Neural cell (in vitro differentiated cells): Measurements from ENCODE around the gene ZNF547. TPM values are rescaled to one million over a fixed set of nuclear protein-coding genes. Genes with fewer than 3 reads are reported as not detected.

Source experiments
- H2AFZ ChIP-seq: fragments of 200-600, 300-800 bp; sonication (generic), shearing (Covaris generic); 2 replicates; pipeline ENCODE4 v1.6.0; 2014; ENCODE audit warnings: low read depth, mild to moderate bottlenecking, antibody characterized with exemption, low read length, moderate library complexity
- H3F3A ChIP-seq: fragments of 200-600 bp; shearing (Covaris generic); 2 replicates; pipeline ENCODE4 v1.6.1; 2016; ENCODE audit warnings: mild to moderate bottlenecking, moderate library complexity, mixed read lengths, antibody characterized with exemption, low read length; ENCODE audit not compliant: insufficient read depth, poor library complexity, severe bottlenecking
- H3K27ac ChIP-seq: fragments of 200-600, 300-800 bp; sonication (generic), shearing (Covaris generic); 2 replicates; pipeline ENCODE4 v1.5.1; 2014; ENCODE audit warnings: mild to moderate bottlenecking, low read length, moderate library complexity
- H3K27me3 ChIP-seq: fragments of 300-800, 200-600 bp; sonication (generic), shearing (Covaris generic); 2 replicates; pipeline ENCODE4 v1.6.0; 2014; ENCODE audit warnings: mild to moderate bottlenecking, low read depth, low read length, moderate library complexity; ENCODE audit not compliant: insufficient read depth
- H3K36me3 ChIP-seq: fragments of 300-800, 200-600 bp; sonication (generic), shearing (Covaris generic); 2 replicates; pipeline ENCODE4 v1.5.1; 2014; ENCODE audit warnings: mild to moderate bottlenecking, antibody characterized with exemption, low read length, moderate library complexity; ENCODE audit not compliant: insufficient read depth
- H3K4me2 ChIP-seq: fragments of 300-800, 200-600 bp; sonication (generic), shearing (Covaris generic); 2 replicates; pipeline ENCODE4 v1.6.0; 2014; ENCODE audit warnings: mild to moderate bottlenecking, low read length
- H3K4me3 ChIP-seq: fragments of 300-800, 200-600 bp; sonication (generic), shearing (Covaris generic); 2 replicates; pipeline ENCODE4 v1.5.1; 2014; ENCODE audit warnings: mild to moderate bottlenecking, low read length, moderate library complexity
- H3K79me2 ChIP-seq: fragments of 200-600 bp; shearing (Covaris generic); replicated peaks from 2 replicates; pipeline ENCODE4 v1.6.0; 2014; ENCODE audit warnings: mild to moderate bottlenecking, low read length, moderate library complexity; ENCODE audit not compliant: insufficient read depth
- H3K9ac ChIP-seq: fragments of 300-800, 200-600 bp; sonication (generic), shearing (Covaris generic); 2 replicates; pipeline ENCODE4 v1.6.1; 2016; ENCODE audit warnings: mild to moderate bottlenecking, low read length, mixed read lengths
- H3K9me2 ChIP-seq: fragments of 200-600 bp; shearing (Covaris generic); 2 replicates; pipeline ENCODE4 v1.6.1; 2016; ENCODE audit warnings: mild to moderate bottlenecking, low read length, mixed read lengths; ENCODE audit not compliant: insufficient read depth
- H3K9me3 ChIP-seq: fragments of 200-600, 300-800 bp; sonication (generic), shearing (Covaris generic); 2 replicates; pipeline ENCODE4 v1.6.1; 2016; ENCODE audit warnings: mild to moderate bottlenecking, mixed run types, low read length, moderate library complexity, mixed read lengths
- H4K20me1 ChIP-seq: fragments of 200-600 bp; shearing (Covaris generic); 2 replicates; pipeline ENCODE4 v1.6.1; 2016; ENCODE audit warnings: mild to moderate bottlenecking, mixed run types; ENCODE audit not compliant: insufficient read depth
- EP300 ChIP-seq: fragments of 450-650 bp; conservative IDR thresholded peaks from 2 replicates; pipeline ENCODE4 v1.6.1; 2014; ENCODE audit warnings: antibody characterized with exemption, mild to moderate bottlenecking, moderate library complexity; ENCODE audit not compliant: poor library complexity, severe bottlenecking
- EZH2 ChIP-seq: fragments of 200-600, 300-800 bp; shearing (Covaris generic), sonication (generic); IDR thresholded peaks from 2 replicates; pipeline ENCODE4 v1.6.1; 2014; ENCODE audit warnings: antibody characterized with exemption, low read length, borderline replicate concordance, mild to moderate bottlenecking; ENCODE audit not compliant: insufficient read depth, poor library complexity, severe bottlenecking
- MXI1 ChIP-seq: fragments of 450-650 bp; conservative IDR thresholded peaks from 2 replicates; pipeline ENCODE4 v1.6.1; 2014; ENCODE audit warnings: antibody characterized with exemption, mild to moderate bottlenecking; ENCODE audit not compliant: poor library complexity, severe bottlenecking
- POLR2AphosphoS5 ChIP-seq: IDR thresholded peaks from 2 replicates; pipeline ENCODE4 v1.6.1; 2012
- RAD21 ChIP-seq: fragments of 450-650 bp; conservative IDR thresholded peaks from 2 replicates; pipeline ENCODE4 v1.6.1; 2014; ENCODE audit warnings: antibody characterized with exemption, mild to moderate bottlenecking, moderate library complexity
- SMC3 ChIP-seq: fragments of 450-650 bp; conservative IDR thresholded peaks from 2 replicates; pipeline ENCODE4 v1.6.1; 2014; ENCODE audit warnings: antibody characterized with exemption, mild to moderate bottlenecking, moderate library complexity; ENCODE audit not compliant: poor library complexity
- TAF1 ChIP-seq: IDR thresholded peaks from 2 replicates; pipeline ENCODE4 v1.6.1; 2012; ENCODE audit warnings: low read depth
- polyA plus RNA-seq: library from polyadenylated mRNA; depleted of rRNA; stranded (reverse); fragments of >200 nt; gene quantifications from 2 replicates; pipeline ENCODE4 v1.2.3, GENCODE V29; 2014
- TF ChIP-seq, protein P1 (sequence below): IDR thresholded peaks from 2 replicates; pipeline ENCODE4 v1.6.1; 2012; ENCODE audit warnings: borderline replicate concordance
- TF ChIP-seq, protein P2 (sequence below): fragments of 450-650 bp; IDR thresholded peaks from 2 replicates; pipeline ENCODE4 v1.5.1; 2014; ENCODE audit warnings: antibody characterized with exemption, mild to moderate bottlenecking, moderate library complexity; ENCODE audit not compliant: poor library complexity, severe bottlenecking

The ZNF547 gene
- polyA plus RNA-seq, 1 donor from 2014 or later, result 11.6 TPM

DNA sequence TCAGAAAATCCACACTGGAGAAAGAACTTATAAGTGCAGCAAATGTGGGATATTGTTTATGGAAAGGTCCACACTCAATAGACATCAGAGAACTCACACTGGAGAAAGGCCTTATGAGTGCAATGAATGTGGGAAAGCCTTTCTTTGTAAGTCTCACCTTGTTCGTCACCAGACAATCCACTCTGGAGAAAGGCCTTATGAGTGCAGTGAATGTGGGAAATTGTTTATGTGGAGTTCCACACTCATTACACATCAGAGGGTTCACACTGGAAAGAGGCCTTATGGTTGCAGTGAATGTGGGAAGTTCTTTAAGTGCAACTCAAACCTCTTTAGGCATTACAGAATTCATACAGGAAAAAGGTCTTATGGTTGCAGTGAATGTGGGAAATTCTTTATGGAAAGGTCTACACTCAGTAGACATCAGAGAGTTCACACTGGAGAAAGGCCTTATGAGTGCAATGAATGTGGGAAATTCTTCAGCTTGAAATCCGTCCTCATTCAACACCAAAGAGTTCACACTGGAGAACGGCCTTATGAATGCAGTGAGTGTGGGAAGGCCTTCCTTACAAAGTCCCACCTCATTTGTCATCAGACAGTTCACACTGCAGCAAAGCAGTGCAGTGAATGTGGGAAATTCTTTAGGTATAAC lies 14.3 kb downstream of the ZNF547 start:
- Histone ChIP-seq H2AFZ (no peak overlapping the region), H3F3A (no peaks in the 10 kb centered on the region), H3K9me2 (no peaks in the 10 kb centered on the region), H3K9ac (no peak overlapping the region), H3K4me3 (no peak overlapping the region), H3K79me2 (no peaks in the 10 kb centered on the region), H4K20me1 (no peaks in the 10 kb centered on the region), H3K27me3 (no peaks in the 10 kb centered on the region), H3K9me3 (peaks cover 11% of the 10 kb centered on the region), H3K4me2 (no peak overlapping the region), H3K36me3 (peaks cover 19% of the 10 kb centered on the region), H3K27ac (no peak overlapping the region)
- TF ChIP-seq, protein P1, sequence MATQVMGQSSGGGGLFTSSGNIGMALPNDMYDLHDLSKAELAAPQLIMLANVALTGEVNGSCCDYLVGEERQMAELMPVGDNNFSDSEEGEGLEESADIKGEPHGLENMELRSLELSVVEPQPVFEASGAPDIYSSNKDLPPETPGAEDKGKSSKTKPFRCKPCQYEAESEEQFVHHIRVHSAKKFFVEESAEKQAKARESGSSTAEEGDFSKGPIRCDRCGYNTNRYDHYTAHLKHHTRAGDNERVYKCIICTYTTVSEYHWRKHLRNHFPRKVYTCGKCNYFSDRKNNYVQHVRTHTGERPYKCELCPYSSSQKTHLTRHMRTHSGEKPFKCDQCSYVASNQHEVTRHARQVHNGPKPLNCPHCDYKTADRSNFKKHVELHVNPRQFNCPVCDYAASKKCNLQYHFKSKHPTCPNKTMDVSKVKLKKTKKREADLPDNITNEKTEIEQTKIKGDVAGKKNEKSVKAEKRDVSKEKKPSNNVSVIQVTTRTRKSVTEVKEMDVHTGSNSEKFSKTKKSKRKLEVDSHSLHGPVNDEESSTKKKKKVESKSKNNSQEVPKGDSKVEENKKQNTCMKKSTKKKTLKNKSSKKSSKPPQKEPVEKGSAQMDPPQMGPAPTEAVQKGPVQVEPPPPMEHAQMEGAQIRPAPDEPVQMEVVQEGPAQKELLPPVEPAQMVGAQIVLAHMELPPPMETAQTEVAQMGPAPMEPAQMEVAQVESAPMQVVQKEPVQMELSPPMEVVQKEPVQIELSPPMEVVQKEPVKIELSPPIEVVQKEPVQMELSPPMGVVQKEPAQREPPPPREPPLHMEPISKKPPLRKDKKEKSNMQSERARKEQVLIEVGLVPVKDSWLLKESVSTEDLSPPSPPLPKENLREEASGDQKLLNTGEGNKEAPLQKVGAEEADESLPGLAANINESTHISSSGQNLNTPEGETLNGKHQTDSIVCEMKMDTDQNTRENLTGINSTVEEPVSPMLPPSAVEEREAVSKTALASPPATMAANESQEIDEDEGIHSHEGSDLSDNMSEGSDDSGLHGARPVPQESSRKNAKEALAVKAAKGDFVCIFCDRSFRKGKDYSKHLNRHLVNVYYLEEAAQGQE, result no peak
- TF ChIP-seq RAD21 (no peak), POLR2AphosphoS5 (no peak), EZH2 (no peak), MXI1 (no peak), EP300 (no peak), SMC3 (no peak), TAF1 (no peak)
- TF ChIP-seq, protein P2, sequence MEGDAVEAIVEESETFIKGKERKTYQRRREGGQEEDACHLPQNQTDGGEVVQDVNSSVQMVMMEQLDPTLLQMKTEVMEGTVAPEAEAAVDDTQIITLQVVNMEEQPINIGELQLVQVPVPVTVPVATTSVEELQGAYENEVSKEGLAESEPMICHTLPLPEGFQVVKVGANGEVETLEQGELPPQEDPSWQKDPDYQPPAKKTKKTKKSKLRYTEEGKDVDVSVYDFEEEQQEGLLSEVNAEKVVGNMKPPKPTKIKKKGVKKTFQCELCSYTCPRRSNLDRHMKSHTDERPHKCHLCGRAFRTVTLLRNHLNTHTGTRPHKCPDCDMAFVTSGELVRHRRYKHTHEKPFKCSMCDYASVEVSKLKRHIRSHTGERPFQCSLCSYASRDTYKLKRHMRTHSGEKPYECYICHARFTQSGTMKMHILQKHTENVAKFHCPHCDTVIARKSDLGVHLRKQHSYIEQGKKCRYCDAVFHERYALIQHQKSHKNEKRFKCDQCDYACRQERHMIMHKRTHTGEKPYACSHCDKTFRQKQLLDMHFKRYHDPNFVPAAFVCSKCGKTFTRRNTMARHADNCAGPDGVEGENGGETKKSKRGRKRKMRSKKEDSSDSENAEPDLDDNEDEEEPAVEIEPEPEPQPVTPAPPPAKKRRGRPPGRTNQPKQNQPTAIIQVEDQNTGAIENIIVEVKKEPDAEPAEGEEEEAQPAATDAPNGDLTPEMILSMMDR, result no peak

DNA sequence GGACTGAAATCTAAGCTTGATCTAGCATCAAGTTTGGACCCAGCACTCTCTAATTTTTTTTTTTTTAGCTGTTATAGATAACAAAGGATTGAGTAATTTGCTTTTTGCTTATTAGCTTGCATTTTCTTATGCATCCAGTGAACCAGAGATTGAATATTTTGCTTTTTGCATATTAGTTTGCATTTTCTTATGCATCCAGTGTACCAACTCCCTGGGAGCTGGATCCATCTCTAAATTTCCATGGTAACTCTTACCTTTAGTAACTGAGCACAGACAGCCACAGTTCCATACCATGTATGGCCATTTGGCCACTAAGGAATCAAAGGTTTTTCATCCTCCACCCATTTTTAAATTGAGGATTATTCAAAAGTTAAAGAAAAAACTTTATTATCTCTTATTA lies 17.6 kb downstream of the ZNF547 start:
- Histone ChIP-seq H3K9me2 (no peaks in the 10 kb centered on the region), H3K36me3 (peaks cover 6% of the 10 kb centered on the region), H3K4me3 (no peak overlapping the region), H2AFZ (no peak overlapping the region), H3F3A (no peaks in the 10 kb centered on the region), H3K27ac (no peak overlapping the region), H3K9ac (no peak overlapping the region), H4K20me1 (no peaks in the 10 kb centered on the region), H3K9me3 (peaks cover 4% of the 10 kb centered on the region), H3K79me2 (no peaks in the 10 kb centered on the region), H3K27me3 (no peaks in the 10 kb centered on the region), H3K4me2 (no peak overlapping the region)
- TF ChIP-seq TAF1 (no peak), EP300 (no peak), EZH2 (no peak), MXI1 (no peak), RAD21 (no peak), POLR2AphosphoS5 (no peak), SMC3 (no peak)
- TF ChIP-seq, protein P2, result no peak
- TF ChIP-seq, protein P1, result no peak
